Breast epithelium (tissue), 4 donors: ENCODE measurements around the gene AP1AR. TPM values are rescaled to one million over a fixed set of nuclear protein-coding genes. Genes with fewer than 3 reads are reported as not detected.
"Not testable (repeated sequence)": the region's sequence is repeated elsewhere in the genome, so short reads cannot be mapped to it uniquely, and the experiment has no call there.

Source experiments
- DNase-seq, 2 donors: peaks; one replicate each; pipeline ENCODE4 v3.0.0-alpha.2; 2019; ENCODE audit warnings: low spot score in 2 of 2
- H3K27ac ChIP-seq, 2 donors: fragments of 200-600 bp; sonication (generic) in 1 of 2; one replicate each; pipeline ENCODE4 v1.5.1; 2016 to 2019; ENCODE audit warnings: mild to moderate bottlenecking in 1 of 2
- H3K27me3 ChIP-seq, 2 donors: fragments of 200-600 bp; sonication (generic) in 1 of 2; one replicate each; pipeline versions ENCODE4 v1.5.1 to v1.6.0; 2017 to 2019; ENCODE audit warnings: control low read depth in 1 of 2, mild to moderate bottlenecking in 1 of 2
- H3K36me3 ChIP-seq: fragments of 200-600 bp; one replicate; pipeline ENCODE4 v1.5.1; 2019
- H3K4me1 ChIP-seq, 2 donors: fragments of 200-600 bp; sonication (generic); one replicate each; pipeline ENCODE4 v1.5.1; 2016 to 2019; ENCODE audit warnings: control low read depth in 1 of 2
- H3K4me3 ChIP-seq, 3 donors: fragments of 200-600 bp; sonication (generic); 1 replicate in 2 of 3; 2 replicates in 1 of 3; pipeline ENCODE4 v1.5.1; 2016 to 2019; ENCODE audit warnings: mild to moderate bottlenecking in 3 of 3, moderate library complexity in 2 of 3
- H3K9me3 ChIP-seq, 2 donors: fragments of 200-600 bp; sonication (generic) in 1 of 2; one replicate each; pipeline ENCODE4 v1.5.1; 2016 to 2019; ENCODE audit warnings: control low read depth in 1 of 2
- CTCF ChIP-seq, 3 donors: fragments of 450-650 bp; IDR thresholded peaks; one replicate each; pipeline ENCODE4 v1.5.1; 2016 to 2017; ENCODE audit warnings: antibody characterized with exemption in 3 of 3, mild to moderate bottlenecking in 3 of 3, moderate library complexity in 3 of 3
- POLR2A ChIP-seq: fragments of 450-650 bp; IDR thresholded peaks from one replicate; pipeline ENCODE4 v1.6.1; 2016; ENCODE audit warnings: antibody characterized with exemption, mild to moderate bottlenecking, moderate library complexity
- POLR2AphosphoS5 ChIP-seq, 3 donors: sonication (generic); formaldehyde crosslinking; IDR thresholded peaks; one replicate each; pipeline ENCODE4 v1.6.1; 2017; ENCODE audit warnings: antibody characterized with exemption in 3 of 3
- intact Hi-C: fragments of 100-400 bp; cut with DNase I; formaldehyde crosslinking; loops from one replicate; pipeline ENCODE4 v1.15.1; 2023; ENCODE audit warnings: low total_unique reads
- total RNA-seq, 3 donors: library from RNA; depleted of rRNA; stranded (reverse); fragments of >200 nt; gene quantifications; one replicate each; pipeline ENCODE4 v1.1.0, GENCODE V29; 2016

AP1AR gene
- total RNA-seq, 3 donors from 2014 or later: 20.2 to 36.1 (median 23.6) TPM

GRCh38 chr4:112290341-112290740, 58.8 kb downstream of the AP1AR start:
- no peak for TF ChIP-seq POLR2A
- TF ChIP-seq CTCF (IDR thresholded peaks at IDR 0.05): no peak
- no peak for TF ChIP-seq POLR2AphosphoS5 (IDR thresholded peaks at IDR 0.05)
- H3K36me3 ChIP-seq: no peaks in the 10 kb centered on the region
- no peak for DNase-seq
- no peak overlapping the region for H3K27ac ChIP-seq
- H3K9me3 ChIP-seq: no peaks in the 10 kb centered on the region
- H3K4me3 ChIP-seq: no peak overlapping the region
- no peaks in the 10 kb centered on the region for H3K27me3 ChIP-seq
- H3K4me1 ChIP-seq: no peaks in the 10 kb centered on the region
- intact Hi-C loops: no loop called here

- Histone ChIP-seq H3K4me1 (no peaks in the 10 kb centered on the region), H3K4me3 (peak within 1 kb of the TSS; percentile 40 to 69 (median 52)), H3K27me3 (no peaks in the 10 kb centered on the region), H3K36me3 (no peaks in the 10 kb centered on the region), H3K9me3 (no peaks in the 10 kb centered on the region), H3K27ac (peak within 1 kb of the TSS; percentile 87 to 91)
- intact Hi-C loops: no loop called here
- TF ChIP-seq POLR2A (peak; percentile 57), POLR2AphosphoS5 (IDR thresholded peaks at IDR 0.05) (no peak)
- DNase-seq: no peak
Observed at GRCh38 chr4:112296949-112297880, 65.6 kb downstream of the AP1AR start, which contains the start of gene ALPK1. Gene ALPK1, plus strand, starts transcription at chr4:112297369.

GRCh38 chr4:112299721-112300120, 68.1 kb downstream of the AP1AR start:
- no peaks in the 10 kb centered on the region for H3K9me3 ChIP-seq
- DNase-seq: no peak
- no peaks in the 10 kb centered on the region for H3K36me3 ChIP-seq
- H3K27me3 ChIP-seq: no peaks in the 10 kb centered on the region
- no peak overlapping the region for H3K4me3 ChIP-seq
- no peak for TF ChIP-seq POLR2A
- no peak for TF ChIP-seq CTCF (IDR thresholded peaks at IDR 0.05)
- H3K27ac ChIP-seq: no peak overlapping the region
- intact Hi-C loops: no loop called here
- no peaks in the 10 kb centered on the region for H3K4me1 ChIP-seq

GRCh38 chr4:112302320-112303274, 71.0 kb downstream of the AP1AR start:
- Histone ChIP-seq H3K9me3 (no peaks in the 10 kb centered on the region), H3K4me1 (no peaks in the 10 kb centered on the region), H3K36me3 (no peaks in the 10 kb centered on the region), H3K4me3 (no peak overlapping the region), H3K27ac (no peak overlapping the region), H3K27me3 (no peaks in the 10 kb centered on the region)
- intact Hi-C loops: no loop called here
- DNase-seq: no peak
- no peak for TF ChIP-seq CTCF (IDR thresholded peaks at IDR 0.05)
- TF ChIP-seq POLR2AphosphoS5 (IDR thresholded peaks at IDR 0.05): no peak
- TF ChIP-seq POLR2A: no peak

- H3K27ac ChIP-seq, H3K9me3 ChIP-seq, H3K4me3 ChIP-seq, H3K36me3 ChIP-seq, H3K4me1 ChIP-seq, intact Hi-C loops, H3K27me3 ChIP-seq, DNase-seq: not testable (repeated sequence)
Observed at GRCh38 chr4:112305477-112305876, 73.9 kb downstream of the AP1AR start.

GRCh38 chr4:112309263-112309791, 77.7 kb downstream of the AP1AR start:
- H3K27me3 ChIP-seq, intact Hi-C loops, H3K36me3 ChIP-seq, DNase-seq, H3K9me3 ChIP-seq, H3K27ac ChIP-seq, H3K4me1 ChIP-seq: not testable (repeated sequence)
- H3K4me3 ChIP-seq: peak overlapping the region in 2 of 3 donors; percentile 27 to 28
